Spleen (tissue), 11 donors: ENCODE results near the gene NECTIN1. TPM values are rescaled to one million over a fixed set of nuclear protein-coding genes. Genes with fewer than 3 reads are reported as not detected.

Source experiments
- DNase-seq: peaks from one replicate; pipeline ENCODE4 v3.0.0-alpha.2; 2020
- H3K27ac ChIP-seq, 8 donors: fragments of 200-600 bp; sonication (generic) in 7 of 8; 1 replicate in 4 of 8; 2 replicates in 4 of 8; pipeline versions ENCODE4 v1.5.0 to v1.8.0; 2016 to 2021; ENCODE audit warnings: inconsistent platforms in 4 of 8, mild to moderate bottlenecking in 4 of 8, moderate library complexity in 1 of 8
- H3K27me3 ChIP-seq, 7 donors: fragments of 200-600 bp; sonication (generic) in 6 of 7; replicated peaks in 1 of 7; 1 replicate in 4 of 7; 2 replicates in 3 of 7; pipeline versions ENCODE4 v1.5.0 to v1.8.0; 2016 to 2021; ENCODE audit warnings: inconsistent platforms in 3 of 7, mild to moderate bottlenecking in 1 of 7
- H3K36me3 ChIP-seq, 6 donors: fragments of 200-600 bp; sonication (generic) in 5 of 6; 1 replicate in 4 of 6; 2 replicates in 2 of 6; pipeline versions ENCODE4 v1.5.0 to v1.8.0; 2016 to 2021; ENCODE audit warnings: inconsistent platforms in 2 of 6
- H3K4me1 ChIP-seq, 6 donors: fragments of 200-600 bp; sonication (generic) in 5 of 6; 1 replicate in 3 of 6; 2 replicates in 3 of 6; pipeline versions ENCODE4 v1.5.0 to v1.8.0; 2016 to 2021; ENCODE audit warnings: inconsistent platforms in 3 of 6
- H3K4me3 ChIP-seq, 8 donors: fragments of 200-600 bp; sonication (generic) in 7 of 8; 1 replicate in 4 of 8; 2 replicates in 4 of 8; pipeline versions ENCODE4 v1.5.0 to v1.8.0; 2016 to 2021; ENCODE audit warnings: inconsistent platforms in 4 of 8, mild to moderate bottlenecking in 4 of 8, moderate library complexity in 2 of 8
- H3K9me3 ChIP-seq, 8 donors: fragments of 200-600 bp; sonication (generic) in 7 of 8; 1 replicate in 4 of 8; 2 replicates in 4 of 8; pipeline versions ENCODE4 v1.5.0 to v1.8.0; 2016 to 2021; ENCODE audit warnings: inconsistent platforms in 4 of 8
- POLR2A ChIP-seq, 3 donors: fragments of 450-650 bp; IDR thresholded peaks; one replicate each; pipeline ENCODE4 v1.5.1; 2017; ENCODE audit warnings: antibody characterized with exemption in 3 of 3, mild to moderate bottlenecking in 1 of 3
- POLR2AphosphoS5 ChIP-seq, 3 donors: sonication (generic); formaldehyde crosslinking; IDR thresholded peaks; one replicate each; pipeline ENCODE4 v1.5.1; 2017; ENCODE audit warnings: antibody characterized with exemption in 3 of 3
- WGBS, 5 donors: extraction: QIAGEN DNeasy Blood & Tissue Kit in 3 of 5; methylation state at CpG; one replicate each; pipeline versions ENCODE4 v1.1.5 to v1.1.7; 2013 to 2018; 5-methylcytosine and 5-hydroxymethylcytosine counted together
- intact Hi-C: fragments of 100-400 bp; cut with DNase I; formaldehyde crosslinking; loops from one replicate; pipeline ENCODE4 v1.15.0; 2023; ENCODE audit warnings: low total_unique reads
- polyA plus RNA-seq, 3 donors: library from polyadenylated mRNA; stranded (reverse); fragments of 200-250 nt; gene quantifications; one replicate each; pipeline ENCODE4 v1.2.1, GENCODE V29; 2013
- total RNA-seq, 7 donors: library from RNA; depleted of rRNA in 3 of 7; stranded (reverse); fragments of >200 nt in 3 of 7; fragmentation: NEBNext Ultra II Directional in 4 of 7; extraction: Animal tissue kit (Norgen Biotek cat#: 25700) in 4 of 7; gene quantifications; one replicate each; pipeline versions ENCODE4 v1.1.0 to v1.2.1, GENCODE V29; 2016 to 2021
- TF ChIP-seq, protein P1 (sequence below), 11 experiments: fragments of 200-600 bp in 7 of 11; fragments of 450-650 bp in 4 of 11; sonication (generic) in 4 of 11; IDR thresholded peaks in 8 of 11; conservative IDR thresholded peaks in 3 of 11; 1 replicate in 7 of 11; 2 replicates in 4 of 11; pipeline versions ENCODE4 v1.4.0 to v1.8.0; 2016 to 2021; ENCODE audit warnings: antibody characterized with exemption in 11 of 11, inconsistent platforms in 4 of 11, mild to moderate bottlenecking in 1 of 11
- donor health status: healthy with polysubstance abuse.
- donor health status: DM: no; HTN: no; CAD: no; lungs with moderate emphysema.
- donor health status: DM: no; HTN: no; CAD: no.
- donor health status: Bipolar disorder and iron deficiency.
- donor health status: healthy.
- donor health status: DM: no; HTN: no; CAD: no.
- donor health status: DM: yes; HTN: yes; CAD: no.

The NECTIN1 gene
- total and polyA plus RNA-seq, 10 donors: 0.67 to 16.2 (median 5.8) TPM

GRCh38 chr11:119757378-119757777 is 28.4 kb upstream of the NECTIN1 start:
- DNase-seq: peak; percentile 44
- 76 to 88% (median 80%) methylated on average over 5 of the region's 5 CpGs for WGBS, 5 donors
- Histone ChIP-seq H3K27me3 (peaks cover 0 to 40% (median 0%) of the 10 kb centered on the region in 7 donors), H3K36me3 (no peaks in the 10 kb centered on the region), H3K4me3 (no peak overlapping the region), H3K4me1 (peaks cover 0 to 14% (median 0%) of the 10 kb centered on the region in 6 donors), H3K9me3 (no peaks in the 10 kb centered on the region), H3K27ac (no peak overlapping the region)
- intact Hi-C loops: no loop called here
- no peak for TF ChIP-seq POLR2A (IDR thresholded peaks at IDR 0.05)
- no peak for TF ChIP-seq POLR2AphosphoS5 (IDR thresholded peaks at IDR 0.05)
- TF ChIP-seq, protein P1, sequence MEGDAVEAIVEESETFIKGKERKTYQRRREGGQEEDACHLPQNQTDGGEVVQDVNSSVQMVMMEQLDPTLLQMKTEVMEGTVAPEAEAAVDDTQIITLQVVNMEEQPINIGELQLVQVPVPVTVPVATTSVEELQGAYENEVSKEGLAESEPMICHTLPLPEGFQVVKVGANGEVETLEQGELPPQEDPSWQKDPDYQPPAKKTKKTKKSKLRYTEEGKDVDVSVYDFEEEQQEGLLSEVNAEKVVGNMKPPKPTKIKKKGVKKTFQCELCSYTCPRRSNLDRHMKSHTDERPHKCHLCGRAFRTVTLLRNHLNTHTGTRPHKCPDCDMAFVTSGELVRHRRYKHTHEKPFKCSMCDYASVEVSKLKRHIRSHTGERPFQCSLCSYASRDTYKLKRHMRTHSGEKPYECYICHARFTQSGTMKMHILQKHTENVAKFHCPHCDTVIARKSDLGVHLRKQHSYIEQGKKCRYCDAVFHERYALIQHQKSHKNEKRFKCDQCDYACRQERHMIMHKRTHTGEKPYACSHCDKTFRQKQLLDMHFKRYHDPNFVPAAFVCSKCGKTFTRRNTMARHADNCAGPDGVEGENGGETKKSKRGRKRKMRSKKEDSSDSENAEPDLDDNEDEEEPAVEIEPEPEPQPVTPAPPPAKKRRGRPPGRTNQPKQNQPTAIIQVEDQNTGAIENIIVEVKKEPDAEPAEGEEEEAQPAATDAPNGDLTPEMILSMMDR (IDR thresholded peaks at IDR 0.05 in 8 of 11, conservative IDR thresholded peaks at IDR 0.05 in 3 of 11): no peak

DNA sequence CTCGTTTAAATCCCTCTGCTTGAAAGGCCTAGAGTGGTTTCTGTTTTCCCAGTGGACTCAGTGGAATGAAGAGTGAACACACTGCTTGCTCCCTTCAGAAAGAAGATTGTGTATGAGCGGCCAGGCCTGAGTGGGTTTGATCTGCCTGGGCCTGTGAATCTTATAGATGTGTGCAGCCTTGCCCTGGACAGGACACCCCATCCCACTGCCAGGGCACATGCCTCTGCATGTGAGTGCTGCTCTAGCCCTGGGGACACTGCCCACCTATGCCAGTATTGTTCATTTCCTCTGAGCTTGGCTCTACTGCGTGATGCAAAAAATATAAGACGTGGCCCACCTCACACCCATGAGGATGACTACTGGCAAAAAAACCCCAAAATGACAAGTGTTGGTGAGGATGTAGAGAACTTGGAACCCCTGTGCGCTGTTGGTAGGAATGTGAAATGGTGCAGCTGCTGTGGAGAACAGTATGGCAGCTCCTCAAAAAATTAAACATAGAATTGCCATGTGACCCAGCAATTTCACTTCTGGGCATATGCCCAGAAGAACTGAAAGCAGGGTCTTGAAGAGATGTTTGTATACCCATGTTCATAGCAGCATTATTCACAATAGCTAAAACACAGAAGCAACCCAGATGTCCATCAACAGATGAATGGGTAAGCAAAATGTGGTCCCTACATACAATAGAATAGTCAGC is 27.3 kb upstream of the NECTIN1 start:
- intact Hi-C loops: no loop called here
- H3K9me3 ChIP-seq: no peaks in the 10 kb centered on the region
- TF ChIP-seq, protein P1 (IDR thresholded peaks at IDR 0.05 in 8 of 11, conservative IDR thresholded peaks at IDR 0.05 in 3 of 11): no peak
- TF ChIP-seq POLR2A (IDR thresholded peaks at IDR 0.05) (no peak), POLR2AphosphoS5 (IDR thresholded peaks at IDR 0.05) (no peak)
- peaks cover 0 to 24% (median 10%) of the 10 kb centered on the region in 6 donors for H3K4me1 ChIP-seq
- H3K4me3 ChIP-seq: no peak overlapping the region
- no peak overlapping the region for H3K27ac ChIP-seq
- WGBS, 5 donors: 72 to 80% (median 76%) methylated on average over 5 of the region's 5 CpGs
- no peaks in the 10 kb centered on the region for H3K36me3 ChIP-seq
- peak; percentile 29 for DNase-seq
- H3K27me3 ChIP-seq: peaks cover 0 to 41% (median 0%) of the 10 kb centered on the region in 7 donors

DNA sequence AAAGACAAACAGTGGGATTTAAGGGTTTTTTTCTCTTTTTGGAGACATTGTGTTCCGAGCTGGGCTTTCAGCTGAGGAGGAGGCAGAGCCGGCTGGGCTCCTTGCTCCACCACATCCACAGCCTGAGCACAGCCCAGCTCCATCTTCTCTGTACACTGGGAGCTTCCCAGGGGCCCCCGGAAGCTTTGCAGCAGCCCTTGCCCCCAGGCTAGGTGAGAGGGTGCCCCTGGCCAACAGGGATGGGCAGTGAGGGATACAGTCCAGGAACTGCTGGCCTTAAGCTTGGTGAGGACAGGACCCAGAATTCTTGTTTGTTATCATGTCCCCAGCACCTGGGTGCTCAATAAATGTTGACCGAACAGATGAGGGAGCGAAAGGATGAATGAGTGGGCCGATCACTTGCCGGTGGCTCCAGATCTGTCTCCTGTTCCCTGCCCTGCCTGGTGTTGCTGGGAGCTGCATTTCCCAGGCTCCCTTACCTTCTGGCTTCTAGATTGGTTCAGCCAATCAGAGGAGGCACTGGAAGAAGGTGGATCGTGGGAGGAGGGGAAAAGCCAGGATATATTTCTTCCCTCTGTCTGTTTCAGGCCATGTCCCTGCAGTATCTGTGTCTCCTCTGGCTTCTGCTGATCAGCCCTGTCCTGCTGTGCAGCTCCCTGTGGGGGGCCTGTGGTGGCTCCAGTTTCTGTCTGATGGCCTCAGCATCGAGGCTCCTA is 26.5 kb upstream of the NECTIN1 start:
- intact Hi-C loops: no loop called here
- peaks cover 0 to 48% (median 0%) of the 10 kb centered on the region in 7 donors for H3K27me3 ChIP-seq
- H3K4me3 ChIP-seq: no peak overlapping the region
- H3K9me3 ChIP-seq: no peaks in the 10 kb centered on the region
- H3K27ac ChIP-seq: no peak overlapping the region
- peaks cover 0 to 29% (median 11%) of the 10 kb centered on the region in 6 donors for H3K4me1 ChIP-seq
- 72 to 83% (median 79%) methylated on average over 9 of the region's 9 CpGs for WGBS, 5 donors
- H3K36me3 ChIP-seq: no peaks in the 10 kb centered on the region
- TF ChIP-seq, protein P1 (IDR thresholded peaks at IDR 0.05 in 8 of 11, conservative IDR thresholded peaks at IDR 0.05 in 3 of 11): no peak
- TF ChIP-seq POLR2A (IDR thresholded peaks at IDR 0.05) (no peak), POLR2AphosphoS5 (IDR thresholded peaks at IDR 0.05) (no peak)
- DNase-seq: peak; percentile 42
